Middle frontal gyrus (tissue), 1 donor: ENCODE results near the gene ZNF83.
"Not testable (repeated sequence)": the region's sequence is repeated elsewhere in the genome, so short reads cannot be mapped to it uniquely, and the experiment has no call there.

ENCODE experiments used
- DNase-seq: peaks from one replicate; pipeline ENCODE4 v3.0.0-alpha.2; 2015; ENCODE audit warnings: low spot score; ENCODE audit errors: extremely low spot score

The ZNF83 gene

DNA sequence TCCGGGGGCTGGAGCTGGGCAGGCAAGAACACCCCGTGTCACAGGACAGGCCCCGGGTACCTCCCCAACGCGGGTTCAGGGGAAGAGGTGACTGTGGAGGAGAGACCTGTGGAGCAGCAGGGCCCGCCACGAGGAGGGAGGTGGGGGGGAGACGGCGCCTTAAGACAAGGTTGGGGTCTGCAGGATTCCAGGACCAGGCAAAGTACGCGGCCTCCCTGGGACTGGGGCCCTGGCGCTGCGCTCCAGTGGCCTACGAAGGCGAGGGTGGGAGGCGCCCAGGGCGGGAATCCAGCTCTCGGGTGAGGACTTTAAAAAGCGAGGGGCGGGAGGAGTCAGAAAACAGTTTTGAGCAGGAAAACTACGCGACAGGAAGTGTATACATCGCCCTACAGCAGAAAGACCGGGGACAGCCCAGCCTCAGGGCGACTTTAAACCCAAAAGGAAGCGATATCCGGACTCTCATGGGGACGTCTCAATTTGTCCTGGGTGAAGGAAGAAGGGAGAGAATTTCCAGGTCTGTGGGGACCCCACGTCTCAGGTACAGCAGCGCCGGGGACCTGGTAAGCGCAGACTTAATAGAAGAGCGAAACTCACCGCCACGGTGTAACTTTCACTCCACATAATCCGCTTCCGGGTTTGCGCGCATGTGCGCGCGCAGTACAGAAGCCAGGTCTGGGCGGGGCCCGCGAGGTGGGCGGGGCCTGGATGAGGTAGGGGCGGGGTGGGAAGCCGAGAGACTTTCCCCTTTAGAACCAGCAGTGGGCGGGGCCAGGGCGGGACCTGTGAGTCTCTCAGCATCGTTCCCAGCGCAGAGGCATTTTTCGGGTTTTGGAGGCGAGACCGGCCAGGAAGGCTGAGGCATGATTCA, at the start of gene ZNF83:
ZNF83 (minus strand) TSS at position 638 of the 868 bp plus-strand sequence.
- peak; percentile 69 for DNase-seq

GRCh38 chr19:52687684-52688083, 49.5 kb upstream of the ZNF83 start:
- DNase-seq, result no peak

GRCh38 chr19:52685811-52686210, 47.7 kb upstream of the ZNF83 start:
- DNase-seq, result no peak

DNA sequence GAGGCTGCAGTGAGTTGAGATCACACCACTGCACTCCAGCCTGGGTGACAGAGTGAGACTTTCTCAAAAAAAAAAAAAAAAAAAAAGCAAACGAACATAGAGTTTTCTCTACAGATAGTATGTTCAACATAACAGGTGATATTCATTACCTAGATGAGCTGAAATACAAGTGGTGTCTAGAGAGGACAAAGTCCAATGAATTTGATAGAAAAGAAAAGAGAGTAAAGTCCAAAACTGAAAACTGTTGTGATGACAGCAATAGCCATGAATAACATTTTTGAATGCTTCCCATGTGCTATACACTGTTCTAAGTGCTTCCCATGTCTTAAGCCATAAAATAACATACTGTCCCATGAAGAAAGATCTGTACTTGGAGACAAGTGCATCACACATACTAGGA, 43.1 kb upstream of the ZNF83 start:
- DNase-seq, result not testable (repeated sequence)

DNA sequence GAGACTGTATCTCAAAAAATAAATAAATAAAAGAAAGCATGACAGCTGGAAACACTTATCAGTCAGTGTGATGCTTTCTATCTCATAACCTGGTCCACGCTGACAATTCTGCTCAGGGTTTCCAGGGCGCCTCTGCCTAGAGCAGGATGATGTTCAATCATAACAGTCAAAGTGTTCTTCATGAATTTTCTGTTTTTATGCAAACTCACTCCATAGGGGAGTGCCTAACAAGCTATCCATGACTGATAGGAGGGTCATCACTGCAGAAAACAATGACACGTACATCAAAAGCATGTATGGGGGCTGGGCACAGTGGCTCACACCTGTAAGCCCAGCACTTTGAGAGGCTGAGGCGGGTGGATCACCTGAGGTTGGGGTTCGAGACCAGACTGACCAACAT, 41.4 kb upstream of the ZNF83 start:
- no peak for DNase-seq

DNA sequence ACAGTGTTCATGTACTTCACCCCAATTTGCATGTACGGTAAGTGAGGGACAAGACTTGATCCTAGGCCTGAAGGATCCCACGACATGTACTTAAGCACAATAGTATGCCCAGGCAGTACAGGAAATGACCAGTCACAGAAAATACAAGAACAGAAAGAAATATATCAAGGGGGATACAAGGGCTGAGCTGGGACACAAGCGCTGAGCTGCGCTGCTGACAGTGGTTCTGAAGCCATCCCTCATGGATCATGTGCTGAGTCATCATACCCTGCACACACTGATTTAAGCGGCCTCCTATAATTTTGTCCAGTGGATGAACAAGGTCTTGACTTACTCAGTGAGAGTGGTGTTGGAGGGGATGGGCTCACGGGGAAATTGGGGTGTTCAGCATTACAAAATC, 37.1 kb upstream of the ZNF83 start:
- not testable (repeated sequence) for DNase-seq

DNA sequence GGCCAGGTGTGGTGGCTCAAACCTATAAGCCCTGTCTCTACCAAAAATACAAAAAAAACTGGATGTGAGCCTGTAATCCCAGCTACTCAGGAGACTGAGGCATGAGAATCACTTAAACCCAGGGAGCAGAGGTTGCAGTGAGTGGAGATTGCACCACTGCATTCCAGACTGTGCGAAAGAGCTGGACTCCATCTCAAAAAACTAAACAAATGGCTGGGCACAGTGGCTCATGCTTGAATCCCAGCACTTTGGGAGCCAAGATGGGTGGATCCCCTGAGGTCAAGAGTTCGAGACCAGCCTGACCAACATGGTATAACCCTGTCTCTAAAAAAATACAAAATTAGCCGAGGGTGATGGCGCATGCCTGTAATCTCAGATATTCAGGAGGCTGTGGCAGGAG, 34.9 kb upstream of the ZNF83 start:
- no peak for DNase-seq

DNA sequence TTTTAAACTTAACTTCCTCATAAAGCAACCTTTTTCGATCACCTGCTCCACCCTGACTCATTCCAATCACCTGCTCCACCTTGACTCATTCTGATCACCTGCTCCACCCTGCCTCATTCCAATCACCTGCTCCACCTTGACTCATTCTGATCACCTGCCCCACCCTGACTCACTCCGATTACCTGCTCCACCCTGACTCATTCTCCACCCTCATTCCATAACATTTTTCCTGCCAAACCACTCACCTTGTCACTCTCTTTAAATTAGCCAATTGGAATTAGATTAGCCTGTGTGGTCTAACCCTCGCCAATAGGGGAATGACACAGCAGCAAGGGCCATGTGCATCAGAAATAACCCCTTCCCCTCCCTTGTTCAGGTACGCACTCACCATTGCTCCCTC, 31.9 kb upstream of the ZNF83 start:
- no peak for DNase-seq

DNA sequence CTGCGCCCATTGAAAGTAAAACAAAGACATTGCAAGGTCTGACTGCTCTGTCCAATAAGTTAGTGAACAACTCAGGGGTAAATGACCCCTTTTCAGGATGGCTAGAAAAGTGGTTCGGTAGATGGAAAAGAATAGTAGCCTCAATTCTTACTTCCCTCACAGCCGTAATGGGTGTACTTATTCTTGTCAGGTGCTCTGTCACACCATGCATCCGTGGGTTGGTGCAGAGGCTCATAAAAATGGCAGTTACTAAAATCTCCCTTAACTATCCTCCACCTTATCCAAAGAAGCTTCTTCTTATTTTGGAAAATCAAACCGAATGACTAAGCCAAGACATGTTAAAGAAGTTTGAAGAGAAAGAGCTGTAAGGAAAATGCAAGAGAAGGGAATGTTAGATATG, 31.4 kb upstream of the ZNF83 start:
- no peak for DNase-seq

DNA sequence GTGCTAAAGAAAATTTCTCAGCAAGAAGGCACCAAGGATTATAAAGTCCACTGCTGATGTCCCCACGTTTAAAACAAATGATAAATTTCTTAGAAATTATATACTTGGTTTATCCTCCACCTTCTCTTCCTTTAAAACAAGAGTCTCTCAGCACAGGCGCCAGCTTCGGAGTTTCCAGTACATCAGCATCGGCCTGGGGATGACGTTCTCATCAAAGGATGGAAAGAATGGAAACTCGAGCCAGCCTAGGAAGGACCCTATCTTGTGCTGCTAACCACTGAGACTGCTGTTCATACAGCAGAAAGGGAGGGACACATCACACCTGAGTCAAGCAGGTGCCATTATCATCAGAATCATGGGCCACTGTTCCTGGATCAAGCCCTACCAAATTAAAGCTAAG, 29.8 kb upstream of the ZNF83 start:
- no peak for DNase-seq

DNA sequence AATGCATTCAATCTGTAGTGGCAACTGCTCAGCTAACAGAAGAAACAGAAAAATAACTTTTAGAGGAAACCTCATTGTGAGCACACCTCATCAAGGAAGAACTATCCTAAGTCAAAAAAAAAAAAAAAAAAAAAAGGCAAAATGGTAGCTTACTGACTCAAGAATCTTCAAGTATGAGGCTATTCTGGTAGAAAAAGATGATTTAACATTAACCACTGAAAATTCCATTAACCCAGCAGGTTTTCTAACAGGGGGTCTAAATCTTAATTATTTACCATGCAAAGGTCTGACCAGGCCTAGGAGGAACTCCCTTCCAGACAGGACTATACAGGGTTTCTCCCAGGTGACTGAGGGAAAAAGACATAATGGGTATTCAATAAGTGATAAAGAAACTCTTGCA, 28.4 kb upstream of the ZNF83 start:
- DNase-seq, result no peak

- no peak for DNase-seq
Measured at GRCh38 chr19:52665529-52665928, 27.4 kb upstream of the ZNF83 start.

GRCh38 chr19:52665027-52665426, 26.9 kb upstream of the ZNF83 start:
- no peak for DNase-seq

DNA sequence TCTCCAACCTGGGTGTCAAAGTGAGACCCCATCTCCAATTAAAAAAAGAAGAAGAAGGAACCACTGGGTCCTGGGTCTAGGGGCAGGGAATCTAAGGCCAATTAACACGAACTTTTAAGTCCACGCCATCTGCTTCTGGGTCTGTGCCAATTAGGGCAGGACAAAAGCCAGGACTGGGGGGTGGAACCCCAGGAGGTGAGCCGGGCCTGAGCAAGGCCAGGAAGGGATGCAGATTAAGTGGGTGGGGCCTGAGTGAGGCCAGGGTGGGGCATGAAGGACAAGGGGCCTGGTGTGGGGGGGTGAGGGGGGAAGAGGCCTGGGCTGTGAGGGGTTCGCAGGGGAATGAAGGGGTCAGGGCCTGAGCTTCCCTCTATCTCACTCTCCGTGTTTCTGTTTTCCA, 26.3 kb upstream of the ZNF83 start:
- no peak for DNase-seq

DNA sequence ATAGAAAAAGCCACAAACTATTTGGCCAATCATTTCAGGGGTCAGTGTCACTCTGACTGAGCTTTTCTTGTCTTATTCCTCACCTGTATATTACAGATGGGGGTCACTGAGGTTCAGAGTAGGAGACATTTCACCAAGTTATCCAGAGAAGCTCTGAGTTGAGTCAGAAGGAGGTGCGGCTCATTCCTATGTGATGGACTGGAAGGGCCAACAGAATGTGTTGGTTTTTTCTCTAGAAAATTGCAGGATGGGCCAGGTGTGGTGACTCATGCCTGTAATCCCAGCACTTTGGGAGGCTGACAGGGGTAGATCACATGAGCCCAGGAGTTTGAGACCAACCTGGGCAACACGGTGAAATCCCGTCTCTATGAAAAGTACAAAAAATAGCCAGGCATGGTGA, 24.5 kb upstream of the ZNF83 start:
- DNase-seq, result no peak

GRCh38 chr19:52660981-52661380, 22.8 kb upstream of the ZNF83 start:
- no peak for DNase-seq

- DNase-seq, result no peak
Measured at GRCh38 chr19:52659013-52659412, 20.9 kb upstream of the ZNF83 start.

DNA sequence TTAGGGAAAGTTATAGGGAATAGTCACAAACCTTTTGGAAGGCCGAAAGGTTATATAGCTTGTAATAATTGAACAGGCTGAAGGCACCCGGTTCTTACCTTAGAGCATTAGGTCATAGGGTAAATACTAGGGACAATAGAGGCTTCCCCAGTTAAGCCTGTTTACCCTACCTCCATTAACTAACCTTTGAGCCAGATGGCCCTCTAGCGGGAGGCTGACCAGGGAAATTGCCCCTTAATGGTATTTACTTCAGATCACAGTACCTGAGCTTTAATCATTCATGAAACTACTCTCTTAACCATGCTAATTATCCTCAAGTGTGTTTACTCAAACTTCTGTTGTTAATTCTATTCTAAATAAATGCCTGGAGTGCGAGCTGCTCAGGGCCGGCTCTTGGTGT, 20.4 kb upstream of the ZNF83 start:
- no peak for DNase-seq

DNA sequence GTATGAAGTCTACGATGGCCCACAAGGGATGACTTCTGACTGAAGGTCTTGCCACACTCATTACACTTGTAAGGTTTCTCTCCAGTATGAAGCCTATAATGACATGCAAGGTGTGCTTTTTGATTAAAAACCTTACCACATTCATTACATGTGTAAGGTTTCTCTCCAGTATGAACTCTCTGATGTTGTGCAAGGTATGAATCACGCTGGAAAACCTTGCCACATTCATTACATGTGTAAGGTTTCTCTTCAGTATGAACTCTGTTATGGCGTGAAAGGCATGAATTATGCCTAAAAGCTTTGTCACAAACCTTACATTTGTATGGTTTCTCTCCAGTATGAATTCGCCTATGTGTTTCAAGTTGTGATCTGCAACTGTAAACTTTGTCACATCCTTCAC, 15.0 kb upstream of the ZNF83 start:
- no peak for DNase-seq

GRCh38 chr19:52651956-52652355, 13.8 kb upstream of the ZNF83 start:
- no peak for DNase-seq

DNA sequence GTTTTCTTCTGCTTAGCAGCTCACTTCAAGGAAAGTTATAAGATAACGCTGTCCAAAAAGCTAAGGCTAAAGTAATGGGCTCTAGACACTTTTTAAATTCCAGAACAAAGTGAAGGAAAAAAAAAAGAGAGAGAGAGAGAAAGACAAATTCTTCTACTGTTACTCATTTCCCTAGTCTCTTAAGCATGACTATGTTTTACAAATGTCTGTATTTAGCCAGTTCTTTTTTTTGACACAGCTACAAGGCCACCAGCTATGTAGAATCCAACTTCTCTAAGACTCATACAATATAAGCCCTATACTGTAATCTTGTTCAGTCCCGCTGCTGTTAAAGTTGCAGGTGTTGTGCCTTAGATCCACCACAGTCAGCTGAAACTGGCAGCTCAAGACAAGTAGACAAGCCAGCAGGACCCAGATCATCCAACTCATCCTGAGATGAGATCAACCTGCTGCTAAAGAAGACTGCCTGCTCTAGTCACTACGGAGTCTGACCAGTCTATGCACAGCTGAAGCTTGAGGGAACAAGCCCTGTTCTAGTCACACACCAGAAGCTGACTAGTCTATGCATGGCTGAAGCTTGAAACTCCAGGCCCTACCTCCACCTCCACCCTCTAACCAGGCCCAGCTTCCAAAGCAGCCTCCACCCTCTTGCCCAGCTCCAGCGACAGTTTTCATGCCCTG, 10.3 kb upstream of the ZNF83 start:
- DNase-seq, result no peak

DNA sequence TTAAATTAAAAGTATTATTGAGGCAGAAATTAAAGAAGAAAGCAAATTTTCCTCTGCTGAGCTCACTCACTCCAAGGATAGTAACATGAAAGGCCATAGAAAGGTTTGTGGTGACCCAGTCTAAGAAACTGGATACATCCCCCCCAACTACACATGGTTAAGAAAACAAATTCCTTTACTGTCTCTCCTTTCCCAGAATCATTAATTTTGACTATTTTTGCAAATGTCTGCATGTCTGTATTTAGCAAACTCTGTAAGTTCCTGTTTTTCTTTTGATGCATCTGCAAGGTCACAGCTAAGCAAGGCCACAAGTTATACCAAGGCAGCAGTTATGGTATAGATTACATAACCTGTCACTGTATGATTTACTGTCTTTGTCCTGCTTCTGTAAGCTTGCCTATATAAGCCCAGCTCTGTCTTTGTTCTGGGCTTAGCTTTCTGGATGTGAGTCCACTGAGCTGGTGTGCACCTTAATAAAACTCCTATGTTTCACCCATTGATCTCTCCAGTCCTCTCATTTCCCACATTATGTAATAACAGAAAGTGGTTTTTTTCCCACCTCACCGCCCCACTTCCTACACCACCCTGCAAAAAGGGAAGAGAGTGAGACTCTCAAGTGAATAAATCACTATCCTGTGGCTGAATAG, 8.5 kb upstream of the ZNF83 start:
- DNase-seq, result no peak
